ENCODE measurements around the gene RFPL3.

DNA sequence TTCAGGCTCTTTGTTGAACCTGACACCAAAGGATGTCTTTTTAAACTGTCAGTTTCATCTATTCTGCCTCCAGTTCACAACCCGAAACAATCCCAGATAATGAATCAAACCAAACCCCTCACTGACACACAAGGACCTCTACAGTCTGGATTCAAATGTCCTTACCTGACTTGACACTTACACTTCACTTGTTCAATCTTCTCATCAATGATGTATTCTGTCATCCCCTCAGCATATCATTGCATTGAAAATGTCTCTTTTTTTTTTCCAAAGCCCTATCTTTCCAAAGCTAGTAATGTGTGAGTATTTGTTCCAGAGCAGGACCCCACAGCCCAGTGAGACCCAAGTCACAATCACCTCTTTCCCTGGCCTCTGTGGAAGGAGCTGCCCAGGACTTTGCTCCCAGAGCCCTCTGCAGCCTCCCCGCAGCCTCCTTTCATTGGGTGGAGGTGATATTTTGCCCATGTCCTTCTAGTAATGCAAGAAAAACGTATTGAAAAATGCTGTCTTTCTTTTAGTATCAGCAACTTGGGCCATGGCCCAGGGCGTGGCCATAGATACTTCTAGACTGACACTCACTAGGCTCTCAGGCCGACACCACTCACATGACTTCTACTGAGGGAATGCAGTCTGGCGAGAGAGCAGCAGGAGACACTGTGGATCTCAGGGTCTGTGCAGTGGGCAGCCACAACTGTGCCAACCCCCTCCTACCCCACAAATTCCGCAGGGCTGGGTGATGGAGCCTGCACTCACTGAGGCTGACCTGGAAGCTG is 18.2 kb downstream of the RFPL3 start:
- TF ChIP-seq, protein P1, sequence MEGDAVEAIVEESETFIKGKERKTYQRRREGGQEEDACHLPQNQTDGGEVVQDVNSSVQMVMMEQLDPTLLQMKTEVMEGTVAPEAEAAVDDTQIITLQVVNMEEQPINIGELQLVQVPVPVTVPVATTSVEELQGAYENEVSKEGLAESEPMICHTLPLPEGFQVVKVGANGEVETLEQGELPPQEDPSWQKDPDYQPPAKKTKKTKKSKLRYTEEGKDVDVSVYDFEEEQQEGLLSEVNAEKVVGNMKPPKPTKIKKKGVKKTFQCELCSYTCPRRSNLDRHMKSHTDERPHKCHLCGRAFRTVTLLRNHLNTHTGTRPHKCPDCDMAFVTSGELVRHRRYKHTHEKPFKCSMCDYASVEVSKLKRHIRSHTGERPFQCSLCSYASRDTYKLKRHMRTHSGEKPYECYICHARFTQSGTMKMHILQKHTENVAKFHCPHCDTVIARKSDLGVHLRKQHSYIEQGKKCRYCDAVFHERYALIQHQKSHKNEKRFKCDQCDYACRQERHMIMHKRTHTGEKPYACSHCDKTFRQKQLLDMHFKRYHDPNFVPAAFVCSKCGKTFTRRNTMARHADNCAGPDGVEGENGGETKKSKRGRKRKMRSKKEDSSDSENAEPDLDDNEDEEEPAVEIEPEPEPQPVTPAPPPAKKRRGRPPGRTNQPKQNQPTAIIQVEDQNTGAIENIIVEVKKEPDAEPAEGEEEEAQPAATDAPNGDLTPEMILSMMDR (conservative IDR thresholded peaks at IDR 0.05; ENCODE audit: low read length): no peak
- no peak for TF ChIP-seq EZH2phosphoT487 (IDR thresholded peaks at IDR 0.05; ENCODE audit: borderline replicate concordance)
